K562 (cell line): ENCODE data around the gene SPDEF. TPM values are rescaled to one million over a fixed set of nuclear protein-coding genes. Genes with fewer than 3 reads are reported as not detected.

Experiments
- BRD4 ChIP-seq: fragments of 200-600 bp; sonication (generic); IDR thresholded peaks from 2 replicates; pipeline ENCODE4 v1.6.1; 2017; ENCODE audit warnings: inconsistent platforms
- CBFB ChIP-seq: sonication (generic); formaldehyde crosslinking; IDR thresholded peaks from 2 replicates; pipeline ENCODE4 v1.4.0; 2020; ENCODE audit warnings: mild to moderate bottlenecking, missing genetic modification reagents
- CTCF ChIP-seq, 3 experiments: IDR thresholded peaks in 2 of 3; conservative IDR thresholded peaks in 1 of 3; 2 replicates each; pipeline ENCODE4 v1.5.1; 2011 to 2012; ENCODE audit warnings: low read length in 3 of 3, mild to moderate bottlenecking in 3 of 3, control low read depth in 2 of 3, improper control_type of control experiment in 1 of 3, inconsistent platforms in 1 of 3, low read depth in 1 of 3, mixed read lengths in 1 of 3, moderate library complexity in 1 of 3; ENCODE audit not compliant: insufficient read depth in 2 of 3
- DPF2 ChIP-seq: fragments of 450-650 bp; IDR thresholded peaks from 2 replicates; pipeline ENCODE4 v1.6.1; 2016
- ESRRB ChIP-seq: fragments of 250-450 bp; sonication (Bioruptor Pico); IDR thresholded peaks from 2 replicates; pipeline ENCODE4 v1.5.0; 2020; ENCODE audit warnings: mild to moderate bottlenecking, moderate library complexity, borderline replicate concordance
- FOXJ2 ChIP-seq: fragments of 200-800 bp; sonication (Bioruptor generic); IDR thresholded peaks from 2 replicates; pipeline ENCODE4 v1.6.1; 2016; ENCODE audit warnings: missing genetic modification characterization, missing compliant biosample characterization
- FOXP4 ChIP-seq: sonication (generic); formaldehyde crosslinking; IDR thresholded peaks from 2 replicates; pipeline ENCODE4 v1.8.0; 2022; ENCODE audit warnings: mild to moderate bottlenecking, missing genetic modification reagents, borderline replicate concordance
- GABPB2 ChIP-seq: fragments of 250-450 bp; sonication (Bioruptor Pico); conservative IDR thresholded peaks from 2 replicates; pipeline ENCODE4 v1.5.1; 2021; ENCODE audit warnings: mild to moderate bottlenecking
- KLF10 ChIP-seq: fragments of 250-450 bp; sonication (Bioruptor Pico); IDR thresholded peaks from 2 replicates; pipeline ENCODE4 v1.6.1; 2021; ENCODE audit warnings: matching md5 sums
- MAZ ChIP-seq, 2 experiments: fragments of 450-650 bp in 1 of 2; sonication (generic) in 1 of 2; formaldehyde crosslinking; IDR thresholded peaks in 1 of 2; conservative IDR thresholded peaks in 1 of 2; 2 replicates each; pipeline versions ENCODE4 v1.4.0 to v1.5.0; 2020; ENCODE audit warnings: mild to moderate bottlenecking in 1 of 2, missing genetic modification reagents in 1 of 2
- MBD1 ChIP-seq: fragments of 250-450 bp; sonication (Bioruptor Pico); IDR thresholded peaks from 2 replicates; pipeline ENCODE4 v1.8.0; 2022; ENCODE audit warnings: inconsistent platforms
- NCOR1 ChIP-seq: fragments of 450-650 bp; IDR thresholded peaks from 2 replicates; pipeline ENCODE4 v1.6.1; 2016; ENCODE audit warnings: mild to moderate bottlenecking, moderate library complexity
- SIN3B ChIP-seq: fragments of 450-650 bp; IDR thresholded peaks from 2 replicates; pipeline ENCODE4 v1.6.1; 2017; ENCODE audit warnings: low read depth, mild to moderate bottlenecking, moderate library complexity
- SLC30A9 ChIP-seq: fragments of 250-450 bp; sonication (Bioruptor Pico); IDR thresholded peaks from 2 replicates; pipeline ENCODE4 v1.8.0; 2022; ENCODE audit warnings: mild to moderate bottlenecking, moderate library complexity
- SREBF2 ChIP-seq: sonication (generic); formaldehyde crosslinking; IDR thresholded peaks from 2 replicates; pipeline ENCODE4 v1.4.0; 2020; ENCODE audit warnings: mild to moderate bottlenecking, missing genetic modification reagents
- THRB ChIP-seq: fragments of 450-650 bp; formaldehyde crosslinking; conservative IDR thresholded peaks from 2 replicates; pipeline ENCODE4 v1.4.0; 2022; ENCODE audit warnings: mild to moderate bottlenecking, missing genetic modification characterization
- ZC3H8 ChIP-seq: fragments of 450-650 bp; IDR thresholded peaks from 2 replicates; pipeline ENCODE4 v1.6.1; 2017
- ZNF699 ChIP-seq: fragments of 250-450 bp; sonication (Bioruptor Pico); IDR thresholded peaks from 2 replicates; pipeline ENCODE4 v1.8.0; 2021; ENCODE audit warnings: mild to moderate bottlenecking, moderate library complexity; ENCODE audit not compliant: insufficient replicate concordance
- ZNF75A ChIP-seq: fragments of 450-650 bp; formaldehyde crosslinking; IDR thresholded peaks from 2 replicates; pipeline ENCODE4 v1.4.0; 2020; ENCODE audit warnings: mild to moderate bottlenecking
- polyA plus RNA-seq, 8 experiments: library from polyadenylated mRNA; depleted of rRNA in 4 of 8; stranded (reverse) in 5 of 8; unstranded in 3 of 8; fragments of >200 nt; fragmentation: Nextera tagmentation in 2 of 8; fragmentation: Illumina TruSeq in 1 of 8; extraction: Ambion mirVana in 2 of 8; extraction: Trizol in 1 of 8; gene quantifications; 2 replicates each; pipeline versions ENCODE4 v1.2.1 to v1.2.3, GENCODE V29; 2011 to 2014; ENCODE audit warnings: inconsistent platforms in 1 of 8, missing spikeins in 1 of 8
- total RNA-seq, 7 experiments: library from RNA; depleted of rRNA in 6 of 7; stranded (reverse); fragments of >200 nt in 6 of 7; fragmentation: Illumina TruSeq in 2 of 7; extraction: Trizol in 2 of 7; gene quantifications; 2 replicates each; pipeline versions ENCODE4 v1.2.1 to v1.2.3, GENCODE V29; 2011 to 2021; ENCODE audit warnings: low replicate concordance in 1 of 7

Gene SPDEF
- total and polyA plus RNA-seq, 9 of the 15 experiments (the other 6 are each of a cell fraction or from before 2014, with no cell fraction given) = 0.04 to 0.12 (median 0.11) TPM; not detected in 5

- TF ChIP-seq CTCF (IDR thresholded peaks at IDR 0.05 in 2 of 3, conservative IDR thresholded peaks at IDR 0.05 in 1 of 3; ENCODE audit: insufficient read depth in 2 of 3, low read depth in 1 of 3, low read length in 3 of 3) (no peak), ZNF75A (CRISPR knock-in tag) (no peak), MBD1 (CRISPR knock-in tag) (no peak), DPF2 (0 out of 2 replicates have a peak, but pooled peaks have one; percentile 37), CBFB (CRISPR knock-in tag) (peak; percentile 35; the same call in 1 of the 2 replicates), NCOR1 (no peak), KLF10 (CRISPR knock-in tag) (no peak), SREBF2 (CRISPR knock-in tag) (no peak), BRD4 (no peak), ZNF699 (CRISPR knock-in tag) (no peak), FOXP4 (CRISPR knock-in tag) (no peak), FOXJ2 (tag) (no peak), ESRRB (CRISPR knock-in tag) (no peak), SLC30A9 (CRISPR knock-in tag) (no peak), GABPB2 (CRISPR knock-in tag) (no peak), MAZ (CRISPR knock-in tag; conservative IDR thresholded peaks at IDR 0.05 in 1 of 2, IDR thresholded peaks at IDR 0.05 in 1 of 2) (no peak), ZC3H8 (no peak), SIN3B (no peak), THRB (CRISPR knock-in tag) (0 out of 2 replicates have a peak, but pooled peaks have one; percentile 43)
Observed at GRCh38 chr6:34568341-34569201, 12.4 kb upstream of the SPDEF start (continued).
